ENCODE data around the gene MROH8. TPM values are rescaled to one million over a fixed set of nuclear protein-coding genes. Genes with fewer than 3 reads are reported as not detected.

MROH8 gene
- total RNA-seq, 4 donors from 2014 or later = 0.83 to 4.7 (median 3.1) TPM

DNA sequence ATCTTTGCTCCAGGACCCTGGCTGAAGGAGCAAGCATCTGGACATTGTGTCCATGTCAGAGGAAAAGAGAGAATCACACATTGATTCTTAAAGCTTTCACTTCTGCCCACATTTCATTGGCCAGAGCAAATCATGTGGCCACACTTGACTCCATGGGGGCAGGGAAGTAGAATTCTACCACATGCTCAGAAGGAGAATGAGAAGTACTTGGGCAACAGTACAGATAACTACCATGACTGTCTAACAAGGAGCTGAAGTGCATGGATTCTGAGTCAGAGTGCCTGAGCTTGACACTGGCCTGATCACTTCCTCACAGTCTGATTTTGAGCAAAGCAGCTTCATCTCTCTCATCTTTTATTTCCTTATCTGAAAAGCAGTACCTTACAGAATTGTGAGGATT lies 43.7 kb upstream of the MROH8 start:
- peaks cover 18% of the 10 kb centered on the region for H3K4me1 ChIP-seq
- no peak overlapping the region for H3K27ac ChIP-seq
- no peaks in the 10 kb centered on the region for H3K27me3 ChIP-seq
- DNase-seq (ENCODE audit: low spot score in 2 of 2) = no peak
- no peak overlapping the region for H3K4me3 ChIP-seq
- H3K36me3 ChIP-seq = peaks cover 54% of the 10 kb centered on the region
- no peaks in the 10 kb centered on the region for H3K9me3 ChIP-seq
- TF ChIP-seq POLR2A (IDR thresholded peaks at IDR 0.05) (no peak), POLR2AphosphoS5 (IDR thresholded peaks at IDR 0.05) (no peak), EP300 (IDR thresholded peaks at IDR 0.05) (no peak)
- TF ChIP-seq, protein P1, sequence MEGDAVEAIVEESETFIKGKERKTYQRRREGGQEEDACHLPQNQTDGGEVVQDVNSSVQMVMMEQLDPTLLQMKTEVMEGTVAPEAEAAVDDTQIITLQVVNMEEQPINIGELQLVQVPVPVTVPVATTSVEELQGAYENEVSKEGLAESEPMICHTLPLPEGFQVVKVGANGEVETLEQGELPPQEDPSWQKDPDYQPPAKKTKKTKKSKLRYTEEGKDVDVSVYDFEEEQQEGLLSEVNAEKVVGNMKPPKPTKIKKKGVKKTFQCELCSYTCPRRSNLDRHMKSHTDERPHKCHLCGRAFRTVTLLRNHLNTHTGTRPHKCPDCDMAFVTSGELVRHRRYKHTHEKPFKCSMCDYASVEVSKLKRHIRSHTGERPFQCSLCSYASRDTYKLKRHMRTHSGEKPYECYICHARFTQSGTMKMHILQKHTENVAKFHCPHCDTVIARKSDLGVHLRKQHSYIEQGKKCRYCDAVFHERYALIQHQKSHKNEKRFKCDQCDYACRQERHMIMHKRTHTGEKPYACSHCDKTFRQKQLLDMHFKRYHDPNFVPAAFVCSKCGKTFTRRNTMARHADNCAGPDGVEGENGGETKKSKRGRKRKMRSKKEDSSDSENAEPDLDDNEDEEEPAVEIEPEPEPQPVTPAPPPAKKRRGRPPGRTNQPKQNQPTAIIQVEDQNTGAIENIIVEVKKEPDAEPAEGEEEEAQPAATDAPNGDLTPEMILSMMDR (IDR thresholded peaks at IDR 0.05) = no peak

DNA sequence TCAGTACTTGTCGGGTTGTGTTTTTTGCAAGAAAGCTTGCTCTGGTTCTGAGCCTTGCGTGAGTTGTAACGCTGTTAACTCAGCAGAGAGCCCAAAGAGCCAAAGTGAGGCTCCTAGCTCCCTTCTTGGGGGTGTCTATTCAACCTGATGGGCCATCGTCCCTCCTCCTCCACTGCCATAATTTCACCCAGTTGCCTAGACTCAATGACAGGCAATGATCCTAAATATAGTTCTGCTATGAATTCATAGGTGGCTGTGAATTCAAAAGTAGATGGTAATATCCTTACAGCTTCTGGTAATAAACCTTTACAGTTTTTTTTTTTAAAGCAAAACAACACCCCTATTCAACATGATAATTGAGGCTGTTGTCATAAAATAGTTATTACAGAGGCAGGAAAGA lies 42.7 kb upstream of the MROH8 start:
- DNase-seq (ENCODE audit: low spot score in 2 of 2) = no peak
- no peaks in the 10 kb centered on the region for H3K9me3 ChIP-seq
- peaks cover 8% of the 10 kb centered on the region for H3K4me1 ChIP-seq
- H3K27ac ChIP-seq = no peak overlapping the region
- H3K36me3 ChIP-seq = peaks cover 53% of the 10 kb centered on the region
- 86% methylated on average over 4 of the region's 4 CpGs for WGBS
- no peak overlapping the region for H3K4me3 ChIP-seq
- no peaks in the 10 kb centered on the region for H3K27me3 ChIP-seq
- TF ChIP-seq, protein P1 (IDR thresholded peaks at IDR 0.05) = no peak
- TF ChIP-seq EP300 (IDR thresholded peaks at IDR 0.05) (no peak), POLR2A (IDR thresholded peaks at IDR 0.05) (no peak), POLR2AphosphoS5 (IDR thresholded peaks at IDR 0.05) (no peak)

DNA sequence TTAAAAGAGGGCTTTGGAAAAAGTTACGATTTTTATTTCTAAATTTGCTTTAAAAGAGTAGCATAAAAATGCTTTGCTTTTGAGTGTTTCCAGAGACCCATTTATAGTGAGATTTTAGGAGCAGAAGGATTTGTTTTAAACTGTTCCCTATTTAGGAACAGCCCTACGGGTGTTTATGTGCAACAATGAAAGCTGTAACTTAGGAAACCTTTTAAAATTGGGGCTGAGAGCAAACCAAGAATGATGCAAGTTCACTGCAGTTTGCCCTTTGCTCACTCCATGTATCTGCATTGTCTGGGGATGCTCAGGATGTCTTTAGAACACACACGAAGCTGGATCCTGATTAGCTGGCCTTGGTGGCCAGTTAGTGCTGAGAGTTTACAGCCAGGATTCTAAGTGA lies 41.4 kb upstream of the MROH8 start:
- H3K4me1 ChIP-seq = peaks cover 4% of the 10 kb centered on the region
- peaks cover 52% of the 10 kb centered on the region for H3K36me3 ChIP-seq
- DNase-seq (ENCODE audit: low spot score in 2 of 2) = no peak
- TF ChIP-seq, protein P1 (IDR thresholded peaks at IDR 0.05) = no peak
- no peak for TF ChIP-seq EP300 (IDR thresholded peaks at IDR 0.05)
- no peaks in the 10 kb centered on the region for H3K27me3 ChIP-seq
- no peak overlapping the region for H3K4me3 ChIP-seq
- no peak overlapping the region for H3K27ac ChIP-seq
- 47% methylated on average over 3 of the region's 3 CpGs for WGBS
- H3K9me3 ChIP-seq = no peaks in the 10 kb centered on the region

GRCh38 chr20:37219751-37220668 lies 40.7 kb upstream of the MROH8 start:
- no peaks in the 10 kb centered on the region for H3K27me3 ChIP-seq
- H3K27ac ChIP-seq = peak overlapping the region; percentile 28
- DNase-seq (ENCODE audit: low spot score in 2 of 2) = no peak
- TF ChIP-seq EP300 (IDR thresholded peaks at IDR 0.05) (no peak), POLR2AphosphoS5 (IDR thresholded peaks at IDR 0.05) (no peak), POLR2A (IDR thresholded peaks at IDR 0.05) (no peak)
- TF ChIP-seq, protein P1 (IDR thresholded peaks at IDR 0.05) = no peak
- H3K9me3 ChIP-seq = no peaks in the 10 kb centered on the region
- H3K36me3 ChIP-seq = peaks cover 52% of the 10 kb centered on the region
- no peak overlapping the region for H3K4me3 ChIP-seq
- 71% methylated on average over 10 of the region's 10 CpGs for WGBS
- peaks cover 4% of the 10 kb centered on the region for H3K4me1 ChIP-seq

DNA sequence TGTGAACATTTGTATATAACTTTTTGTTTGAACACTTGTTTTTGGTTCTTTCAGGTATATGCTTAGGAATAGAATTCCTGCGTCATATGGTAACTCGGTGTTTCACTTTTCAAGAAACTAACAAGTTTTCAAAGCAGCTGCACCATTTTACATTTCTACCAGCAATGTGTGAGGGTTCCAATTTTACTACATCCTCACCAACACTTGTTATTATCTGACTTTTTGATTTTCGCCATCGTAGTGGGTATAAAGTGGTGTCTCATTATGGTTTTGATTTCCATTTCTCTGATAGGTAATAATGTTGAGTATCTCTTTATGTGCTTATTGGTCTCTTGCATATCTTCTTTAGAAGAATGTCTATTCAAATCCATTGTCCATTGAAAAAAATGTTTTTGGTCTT lies 39.6 kb upstream of the MROH8 start:
- Histone ChIP-seq H3K9me3 (no peaks in the 10 kb centered on the region), H3K4me1 (peaks cover 4% of the 10 kb centered on the region), H3K36me3 (peaks cover 52% of the 10 kb centered on the region), H3K27me3 (no peaks in the 10 kb centered on the region), H3K27ac (no peak overlapping the region), H3K4me3 (no peak overlapping the region)
- no peak for DNase-seq (ENCODE audit: low spot score in 2 of 2)
- TF ChIP-seq, protein P1 (IDR thresholded peaks at IDR 0.05) = no peak
- TF ChIP-seq POLR2A (IDR thresholded peaks at IDR 0.05) = no peak
- no peak for TF ChIP-seq EP300 (IDR thresholded peaks at IDR 0.05)
- TF ChIP-seq POLR2AphosphoS5 (IDR thresholded peaks at IDR 0.05) = no peak
- 74% methylated on average over 4 of the region's 4 CpGs for WGBS
